H1 (cell line): ENCODE results near the gene NCKAP1. TPM values are rescaled to one million over a fixed set of nuclear protein-coding genes. Genes with fewer than 3 reads are reported as not detected.

Source experiments
- ATF2 ChIP-seq: IDR thresholded peaks from 2 replicates; pipeline ENCODE4 v1.6.1; 2012; ENCODE audit warnings: low read length, inconsistent platforms
- CTCF ChIP-seq, 3 experiments: IDR thresholded peaks; 1 replicate in 2 of 3; 2 replicates in 1 of 3; pipeline versions ENCODE4 v1.5.1 to v1.6.1; 2011; ENCODE audit warnings: low read length in 3 of 3, mild to moderate bottlenecking in 3 of 3, inconsistent platforms in 2 of 3, low read depth in 1 of 3, moderate library complexity in 1 of 3; ENCODE audit not compliant: insufficient read depth in 1 of 3; ENCODE audit errors: control extremely low read depth in 1 of 3
- HDAC6 ChIP-seq: IDR thresholded peaks from one replicate; pipeline ENCODE4 v1.7.1; 2012; ENCODE audit warnings: low read depth, mild to moderate bottlenecking, inconsistent platforms, low read length, moderate library complexity
- JUN ChIP-seq: IDR thresholded peaks from 2 replicates; pipeline ENCODE4 v1.6.1; 2011; ENCODE audit warnings: low read depth, mild to moderate bottlenecking, improper control_type of control experiment, low read length
- KDM4A ChIP-seq: IDR thresholded peaks from one replicate; pipeline ENCODE4 v1.7.1; 2012; ENCODE audit warnings: low read depth, mild to moderate bottlenecking, moderate library complexity, low read length, inconsistent platforms; ENCODE audit not compliant: severe bottlenecking
- RNF2 ChIP-seq: fragments of 200-900, 300-1000 bp; sonication (generic); IDR thresholded peaks from 2 replicates; pipeline ENCODE4 v1.7.1; 2016; ENCODE audit warnings: borderline replicate concordance, low read depth, mild to moderate bottlenecking, antibody characterized with exemption, low read length; ENCODE audit not compliant: poor library complexity, severe bottlenecking; ENCODE audit errors: missing control alignments
- SP1 ChIP-seq: IDR thresholded peaks from 2 replicates; pipeline ENCODE4 v1.6.1; 2011; ENCODE audit warnings: low read depth, low read length
- polyA plus RNA-seq, 7 experiments: library from polyadenylated mRNA; depleted of rRNA in 3 of 7; stranded (reverse) in 5 of 7; unstranded in 2 of 7; fragments of >200 nt in 5 of 7; fragments of 200-250 nt in 2 of 7; gene quantifications; 1 replicate in 5 of 7; 2 replicates in 1 of 7; 4 replicates in 1 of 7; pipeline versions ENCODE4 v1.2.1 to v1.2.3, GENCODE V29; 2011 to 2013; ENCODE audit warnings: missing spikeins in 2 of 7, mixed read lengths in 2 of 7
- total RNA-seq: library from RNA; stranded (reverse); fragmentation: NEBNext Ultra II Directional; extraction: Animal tissue kit (Norgen Biotek cat#: 25700); gene quantifications from 2 replicates; pipeline ENCODE4 v1.2.1, GENCODE V29; 2021

Gene NCKAP1
- total and polyA plus RNA-seq, 2 of the 8 experiments (the other 6 are each of a cell fraction or from before 2014, with no cell fraction given), result 90.8 to 173 TPM

- no peak for TF ChIP-seq CTCF (IDR thresholded peaks at IDR 0.05; ENCODE audit: control extremely low read depth in 1 of 3, insufficient read depth in 1 of 3, low read depth in 1 of 3, low read length in 3 of 3)
- TF ChIP-seq HDAC6, result no peak
- TF ChIP-seq KDM4A, result no peak
- no peak for TF ChIP-seq SP1
- no peak for TF ChIP-seq ATF2
- no peak for TF ChIP-seq RNF2
- TF ChIP-seq JUN, result no peak
- TF ChIP-seq, all 59 proteins: peak for 0
Measured at GRCh38 chr2:183025993-183026392, 12.3 kb downstream of the NCKAP1 start (continued).
